ENCODE data around the gene MOGAT2. TPM values are rescaled to one million over a fixed set of nuclear protein-coding genes. Genes with fewer than 3 reads are reported as not detected.
"Not testable (repeated sequence)": the region's sequence is repeated elsewhere in the genome, so short reads cannot be mapped to it uniquely, and the experiment has no call there.

Gene MOGAT2
- total RNA-seq, 1 donor from 2014 or later: not detected

- no peak for DNase-seq (ENCODE audit: low spot score)
- TF ChIP-seq, protein P1, sequence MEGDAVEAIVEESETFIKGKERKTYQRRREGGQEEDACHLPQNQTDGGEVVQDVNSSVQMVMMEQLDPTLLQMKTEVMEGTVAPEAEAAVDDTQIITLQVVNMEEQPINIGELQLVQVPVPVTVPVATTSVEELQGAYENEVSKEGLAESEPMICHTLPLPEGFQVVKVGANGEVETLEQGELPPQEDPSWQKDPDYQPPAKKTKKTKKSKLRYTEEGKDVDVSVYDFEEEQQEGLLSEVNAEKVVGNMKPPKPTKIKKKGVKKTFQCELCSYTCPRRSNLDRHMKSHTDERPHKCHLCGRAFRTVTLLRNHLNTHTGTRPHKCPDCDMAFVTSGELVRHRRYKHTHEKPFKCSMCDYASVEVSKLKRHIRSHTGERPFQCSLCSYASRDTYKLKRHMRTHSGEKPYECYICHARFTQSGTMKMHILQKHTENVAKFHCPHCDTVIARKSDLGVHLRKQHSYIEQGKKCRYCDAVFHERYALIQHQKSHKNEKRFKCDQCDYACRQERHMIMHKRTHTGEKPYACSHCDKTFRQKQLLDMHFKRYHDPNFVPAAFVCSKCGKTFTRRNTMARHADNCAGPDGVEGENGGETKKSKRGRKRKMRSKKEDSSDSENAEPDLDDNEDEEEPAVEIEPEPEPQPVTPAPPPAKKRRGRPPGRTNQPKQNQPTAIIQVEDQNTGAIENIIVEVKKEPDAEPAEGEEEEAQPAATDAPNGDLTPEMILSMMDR (IDR thresholded peaks at IDR 0.05): no peak
- no peaks in the 10 kb centered on the region for H3K36me3 Mint-ChIP-seq (ENCODE audit: low read depth)
- no peaks in the 10 kb centered on the region for H3K9me3 Mint-ChIP-seq (ENCODE audit: low read depth)
- H3K4me3 Mint-ChIP-seq (ENCODE audit: unreplicated experiment): no peak overlapping the region
- H3K27ac Mint-ChIP-seq (ENCODE audit: unreplicated experiment): no peak overlapping the region
- peaks cover 14% of the 10 kb centered on the region for H3K27me3 Mint-ChIP-seq (ENCODE audit: low read depth)
- H3K4me1 Mint-ChIP-seq (ENCODE audit: low read depth): no peaks in the 10 kb centered on the region
These were observed 19.7 kb downstream of the MOGAT2 start for GRCh38 chr11:75737314-75737713.

DNA sequence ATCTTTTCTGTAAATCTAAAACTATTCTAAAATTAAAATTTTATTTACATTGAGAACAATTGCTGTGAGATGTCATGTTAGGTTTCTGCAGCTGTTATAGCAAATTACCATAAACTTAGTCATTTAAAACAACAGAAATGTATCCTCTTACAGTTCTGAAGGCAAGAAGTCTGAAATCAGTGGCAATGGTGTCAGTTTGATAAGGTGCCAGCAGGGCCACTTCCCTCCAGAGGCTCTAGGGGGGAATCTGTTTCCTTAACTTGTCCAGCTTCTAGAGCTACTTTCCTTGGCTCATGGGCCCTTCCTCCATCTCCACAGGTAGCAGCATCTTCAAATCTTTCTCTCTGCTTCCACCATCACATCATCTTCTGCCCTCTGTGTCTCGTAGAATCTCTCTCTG lies 23.0 kb downstream of the MOGAT2 start:
- peaks cover 32% of the 10 kb centered on the region for H3K27me3 Mint-ChIP-seq (ENCODE audit: low read depth)
- TF ChIP-seq, protein P1 (IDR thresholded peaks at IDR 0.05): no peak
- no peak overlapping the region for H3K4me3 Mint-ChIP-seq (ENCODE audit: unreplicated experiment)
- H3K9me3 Mint-ChIP-seq (ENCODE audit: low read depth): no peaks in the 10 kb centered on the region
- no peaks in the 10 kb centered on the region for H3K4me1 Mint-ChIP-seq (ENCODE audit: low read depth)
- H3K36me3 Mint-ChIP-seq (ENCODE audit: low read depth): no peaks in the 10 kb centered on the region
- H3K27ac Mint-ChIP-seq (ENCODE audit: unreplicated experiment): no peak overlapping the region
- DNase-seq (ENCODE audit: low spot score): no peak

GRCh38 chr11:75743159-75743558 lies 25.5 kb downstream of the MOGAT2 start:
- not testable (repeated sequence) for H3K9me3 Mint-ChIP-seq (ENCODE audit: low read depth); H3K4me1 Mint-ChIP-seq (ENCODE audit: low read depth); H3K27ac Mint-ChIP-seq (ENCODE audit: unreplicated experiment); H3K4me3 Mint-ChIP-seq (ENCODE audit: unreplicated experiment); DNase-seq (ENCODE audit: low spot score); H3K36me3 Mint-ChIP-seq (ENCODE audit: low read depth)
- H3K27me3 Mint-ChIP-seq (ENCODE audit: low read depth): peaks cover 29% of the 10 kb centered on the region

GRCh38 chr11:75743711-75744563 lies 26.3 kb downstream of the MOGAT2 start:
- TF ChIP-seq, protein P1 (IDR thresholded peaks at IDR 0.05): no peak
- Mint-ChIP-seq H3K27ac (ENCODE audit: unreplicated experiment) (no peak overlapping the region), H3K4me3 (ENCODE audit: unreplicated experiment) (no peak overlapping the region), H3K27me3 (ENCODE audit: low read depth) (peaks cover 29% of the 10 kb centered on the region), H3K9me3 (ENCODE audit: low read depth) (no peaks in the 10 kb centered on the region), H3K36me3 (ENCODE audit: low read depth) (no peaks in the 10 kb centered on the region), H3K4me1 (ENCODE audit: low read depth) (no peaks in the 10 kb centered on the region)
- DNase-seq (ENCODE audit: low spot score): no peak

DNA sequence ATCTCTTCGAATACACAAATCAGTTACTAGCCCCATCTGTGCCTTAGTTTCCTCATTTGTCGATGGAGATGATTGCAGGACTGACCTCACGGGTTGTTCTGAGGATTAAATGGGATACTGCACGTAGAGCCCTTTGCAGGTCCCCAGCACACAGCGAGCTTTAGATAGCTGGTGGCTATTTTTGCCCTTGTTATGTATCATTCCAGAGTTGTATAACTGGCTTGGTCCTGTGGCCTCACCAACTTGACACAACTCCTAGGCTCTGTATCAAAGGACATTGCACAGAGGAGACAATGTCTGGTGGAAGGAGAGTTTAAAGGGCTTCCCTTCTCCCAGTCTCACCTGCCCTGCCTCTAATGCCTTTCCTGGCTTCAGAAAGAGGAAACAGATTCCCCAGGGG lies 28.2 kb downstream of the MOGAT2 start:
- peaks cover 29% of the 10 kb centered on the region for H3K27me3 Mint-ChIP-seq (ENCODE audit: low read depth)
- no peaks in the 10 kb centered on the region for H3K4me1 Mint-ChIP-seq (ENCODE audit: low read depth)
- H3K36me3 Mint-ChIP-seq (ENCODE audit: low read depth): no peaks in the 10 kb centered on the region
- no peak overlapping the region for H3K4me3 Mint-ChIP-seq (ENCODE audit: unreplicated experiment)
- no peaks in the 10 kb centered on the region for H3K9me3 Mint-ChIP-seq (ENCODE audit: low read depth)
- TF ChIP-seq, protein P1 (IDR thresholded peaks at IDR 0.05): no peak
- no peak overlapping the region for H3K27ac Mint-ChIP-seq (ENCODE audit: unreplicated experiment)
- DNase-seq (ENCODE audit: low spot score): no peak

- not testable (repeated sequence) for DNase-seq (ENCODE audit: low spot score); H3K9me3 Mint-ChIP-seq (ENCODE audit: low read depth); H3K4me1 Mint-ChIP-seq (ENCODE audit: low read depth); H3K4me3 Mint-ChIP-seq (ENCODE audit: unreplicated experiment); H3K27ac Mint-ChIP-seq (ENCODE audit: unreplicated experiment); H3K36me3 Mint-ChIP-seq (ENCODE audit: low read depth)
- peaks cover 16% of the 10 kb centered on the region for H3K27me3 Mint-ChIP-seq (ENCODE audit: low read depth)
These were observed 31.2 kb downstream of the MOGAT2 start for GRCh38 chr11:75748729-75749273.

GRCh38 chr11:75754933-75755332 lies 37.3 kb downstream of the MOGAT2 start:
- not testable (repeated sequence) for H3K9me3 Mint-ChIP-seq (ENCODE audit: low read depth); H3K27ac Mint-ChIP-seq (ENCODE audit: unreplicated experiment); DNase-seq (ENCODE audit: low spot score); H3K36me3 Mint-ChIP-seq (ENCODE audit: low read depth); H3K4me3 Mint-ChIP-seq (ENCODE audit: unreplicated experiment); H3K4me1 Mint-ChIP-seq (ENCODE audit: low read depth)
- peaks cover 10% of the 10 kb centered on the region for H3K27me3 Mint-ChIP-seq (ENCODE audit: low read depth)

All from chondrocyte (in vitro differentiated cells).